Measurements from ENCODE around the gene KCND2. TPM values are rescaled to one million over a fixed set of nuclear protein-coding genes. Genes with fewer than 3 reads are reported as not detected.

Gene KCND2
- total RNA-seq, 4 donors from 2014 or later: under 0.01 to 1.3 (median 0.59) TPM; not detected in 1

GRCh38 chr7:120475994-120476393, 203.0 kb downstream of the KCND2 start:
- Histone ChIP-seq H3K27ac (no peak overlapping the region), H3K36me3 (no peaks in the 10 kb centered on the region), H3K4me3 (no peak overlapping the region), H3K27me3 (no peaks in the 10 kb centered on the region), H3K9me3 (no peaks in the 10 kb centered on the region), H3K4me1 (no peaks in the 10 kb centered on the region)
- DNase-seq (ENCODE audit: low spot score in 2 of 2): no peak
- TF ChIP-seq CTCF (IDR thresholded peaks at IDR 0.05): no peak

- H3K27me3 ChIP-seq: no peaks in the 10 kb centered on the region
- no peak for DNase-seq (ENCODE audit: low spot score in 2 of 2)
- no peaks in the 10 kb centered on the region for H3K4me1 ChIP-seq
- no peaks in the 10 kb centered on the region for H3K9me3 ChIP-seq
- 66 to 68% methylated on average over 2 of the region's 2 CpGs for WGBS, 2 donors
- no peak for TF ChIP-seq EP300 (IDR thresholded peaks at IDR 0.05)
- TF ChIP-seq CTCF (IDR thresholded peaks at IDR 0.05): no peak
- no peak for TF ChIP-seq POLR2A (IDR thresholded peaks at IDR 0.05)
- no peak overlapping the region for H3K4me3 ChIP-seq
- H3K27ac ChIP-seq: no peak overlapping the region
- no peaks in the 10 kb centered on the region for H3K36me3 ChIP-seq
These were observed 207.5 kb downstream of the KCND2 start for GRCh38 chr7:120480472-120480871.

GRCh38 chr7:120480930-120481329, 208.0 kb downstream of the KCND2 start:
- 91 to 92% methylated on average over 5 of the region's 5 CpGs for WGBS, 2 donors
- no peak overlapping the region for H3K4me3 ChIP-seq
- TF ChIP-seq POLR2A (IDR thresholded peaks at IDR 0.05) (no peak), CTCF (IDR thresholded peaks at IDR 0.05) (no peak), EP300 (IDR thresholded peaks at IDR 0.05) (no peak)

GRCh38 chr7:120486164-120486563, 213.2 kb downstream of the KCND2 start:
- no peak for DNase-seq (ENCODE audit: low spot score in 2 of 2)
- TF ChIP-seq EP300 (IDR thresholded peaks at IDR 0.05): no peak
- no peak for TF ChIP-seq POLR2A (IDR thresholded peaks at IDR 0.05)
- no peak for TF ChIP-seq CTCF (IDR thresholded peaks at IDR 0.05)
- Histone ChIP-seq H3K27me3 (no peaks in the 10 kb centered on the region), H3K27ac (no peak overlapping the region), H3K4me1 (no peaks in the 10 kb centered on the region), H3K4me3 (no peak overlapping the region), H3K36me3 (no peaks in the 10 kb centered on the region), H3K9me3 (no peaks in the 10 kb centered on the region)
- 57 to 69% methylated on average over 1 of the region's 1 CpG for WGBS, 2 donors

More at GRCh38 chr7:120480930-120481329, 208.0 kb downstream of the KCND2 start:
- DNase-seq (ENCODE audit: low spot score in 2 of 2): no peak
- Histone ChIP-seq H3K27me3 (no peaks in the 10 kb centered on the region), H3K4me1 (no peaks in the 10 kb centered on the region), H3K36me3 (no peaks in the 10 kb centered on the region), H3K9me3 (no peaks in the 10 kb centered on the region), H3K27ac (no peak overlapping the region)

- H3K36me3 ChIP-seq: no peaks in the 10 kb centered on the region
- H3K27ac ChIP-seq: no peak overlapping the region
- WGBS, 2 donors: 15 to 23% methylated on average over 1 of the region's 1 CpG
- TF ChIP-seq POLR2A (IDR thresholded peaks at IDR 0.05) (no peak), CTCF (IDR thresholded peaks at IDR 0.05) (no peak), EP300 (IDR thresholded peaks at IDR 0.05) (no peak)
- H3K9me3 ChIP-seq: no peaks in the 10 kb centered on the region
- H3K4me1 ChIP-seq: no peaks in the 10 kb centered on the region
- DNase-seq (ENCODE audit: low spot score in 2 of 2): no peak
- H3K4me3 ChIP-seq: no peak overlapping the region
- no peaks in the 10 kb centered on the region for H3K27me3 ChIP-seq
These were observed 229.2 kb downstream of the KCND2 start for GRCh38 chr7:120502132-120502531.

All from tibial nerve (tissue), 4 donors.